CD4-positive, alpha-beta T cell treated with Interleukin-15 for 4 hours (primary cell): ENCODE data around the gene ARHGAP19.
"Not testable (repeated sequence)": the region's sequence is repeated elsewhere in the genome, so short reads cannot be mapped to it uniquely, and the experiment has no call there.

Experiments
- DNase-seq: peaks from one replicate; pipeline ENCODE4 v3.0.0-alpha.2; 2020; ENCODE audit warnings: low spot score

ARHGAP19 gene

GRCh38 chr10:97279121-97279815 lies 13.2 kb downstream of the ARHGAP19 start:
- DNase-seq = no peak

DNA sequence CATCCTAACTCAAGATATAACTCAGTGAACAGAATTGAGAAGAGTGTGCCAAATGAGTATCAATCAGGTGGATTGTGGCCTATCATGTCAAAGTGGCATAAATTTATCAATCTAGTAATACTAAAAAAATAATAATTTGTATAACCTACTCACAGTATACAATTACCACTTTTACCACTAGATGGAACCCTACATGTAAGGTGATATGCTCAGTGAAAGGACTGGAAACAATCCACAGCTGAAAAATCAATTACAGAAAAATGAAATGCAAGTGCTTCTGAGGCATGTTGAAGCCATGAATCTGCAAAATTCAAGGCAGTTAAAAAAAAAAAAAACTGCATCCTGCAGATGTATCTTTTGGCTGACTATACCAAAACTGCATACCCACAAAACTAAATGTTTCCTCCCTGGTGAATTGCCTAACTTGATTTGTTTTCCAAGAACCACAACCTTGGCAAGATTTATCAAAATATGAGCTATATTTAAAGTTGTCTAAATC lies 13.9 kb downstream of the ARHGAP19 start:
- DNase-seq = peak; percentile 46

GRCh38 chr10:97277551-97277950 lies 14.9 kb downstream of the ARHGAP19 start:
- DNase-seq = no peak

- DNase-seq = no peak
Observed at GRCh38 chr10:97274828-97275227, 17.6 kb downstream of the ARHGAP19 start.

DNA sequence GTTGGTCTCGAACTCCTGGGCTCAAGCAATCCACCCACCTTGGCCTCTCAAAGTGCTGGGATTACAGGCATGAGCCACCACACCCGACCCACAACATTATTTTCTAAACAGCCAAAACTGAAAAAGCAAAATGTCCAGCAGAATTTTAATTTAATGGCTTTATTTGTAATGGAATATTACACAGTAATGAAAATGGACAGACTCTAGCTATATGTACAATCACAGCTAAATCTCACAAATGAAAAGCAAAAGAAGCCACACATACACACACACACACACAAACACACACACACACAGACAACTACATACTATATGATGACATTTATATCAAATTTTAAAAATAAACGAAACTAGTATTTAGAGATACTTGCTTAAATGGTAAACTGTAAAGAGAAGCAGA lies 18.7 kb downstream of the ARHGAP19 start:
- DNase-seq = no peak

DNA sequence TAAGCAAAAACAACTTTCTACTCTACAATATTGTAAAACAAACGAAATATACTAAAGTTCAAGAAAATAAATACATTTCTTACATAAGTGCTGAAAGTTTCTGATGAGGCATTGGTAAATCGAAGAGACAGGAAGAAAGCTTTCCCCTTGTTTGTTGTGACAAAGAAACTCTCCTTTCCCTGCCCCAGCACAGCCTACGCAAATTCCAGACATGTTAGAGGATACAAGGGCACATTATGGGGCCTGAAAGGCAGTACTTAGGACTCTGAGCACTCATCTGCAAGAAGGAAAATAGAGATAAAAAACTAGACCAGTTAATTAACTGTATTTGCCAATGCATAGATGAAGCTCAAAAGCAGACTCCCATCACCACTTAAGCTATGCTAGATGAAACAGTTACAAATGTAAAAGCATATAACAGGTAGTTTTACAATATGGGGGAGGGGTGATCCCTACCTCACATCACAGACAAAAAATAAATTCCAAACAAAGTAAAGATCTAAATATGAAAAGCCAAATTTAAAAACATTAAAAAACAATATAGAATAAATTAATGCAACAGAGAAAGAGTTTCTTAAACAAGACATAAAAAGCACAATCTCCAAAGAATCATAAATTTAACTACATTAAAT lies 21.8 kb downstream of the ARHGAP19 start:
- no peak for DNase-seq

- DNase-seq = no peak
Observed at GRCh38 chr10:97267671-97268070, 24.8 kb downstream of the ARHGAP19 start.

- not testable (repeated sequence) for DNase-seq
Observed at GRCh38 chr10:97265095-97265494, 27.3 kb downstream of the ARHGAP19 start.

DNA sequence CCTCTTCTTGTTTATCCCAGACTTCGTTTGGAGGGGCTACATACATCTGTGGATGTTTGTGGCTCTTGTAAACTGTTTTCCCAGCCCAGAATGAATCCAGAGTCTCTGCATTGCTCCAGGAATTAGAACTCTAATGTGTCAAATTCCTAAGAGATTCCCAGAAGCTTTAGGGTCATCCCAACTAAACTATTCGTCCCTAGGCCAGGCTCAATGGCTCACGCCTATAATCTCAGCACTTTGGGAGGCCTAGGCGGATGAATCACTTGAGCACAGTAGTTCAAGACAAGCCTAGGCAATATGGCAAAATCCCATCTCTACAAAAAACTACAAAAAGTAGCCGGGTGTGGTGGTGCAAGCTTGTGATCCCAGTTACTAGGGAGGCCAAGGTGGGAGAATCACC lies 28.5 kb downstream of the ARHGAP19 start:
- DNase-seq = no peak

GRCh38 chr10:97261656-97262055 lies 30.8 kb downstream of the ARHGAP19 start:
- DNase-seq = no peak

- DNase-seq = no peak
Observed at GRCh38 chr10:97261183-97261582, 31.3 kb downstream of the ARHGAP19 start.

GRCh38 chr10:97259119-97259518 lies 33.3 kb downstream of the ARHGAP19 start:
- no peak for DNase-seq

GRCh38 chr10:97256356-97256755 lies 36.1 kb downstream of the ARHGAP19 start:
- DNase-seq = no peak

- no peak for DNase-seq
Observed at GRCh38 chr10:97255512-97256293, 36.7 kb downstream of the ARHGAP19 start.

DNA sequence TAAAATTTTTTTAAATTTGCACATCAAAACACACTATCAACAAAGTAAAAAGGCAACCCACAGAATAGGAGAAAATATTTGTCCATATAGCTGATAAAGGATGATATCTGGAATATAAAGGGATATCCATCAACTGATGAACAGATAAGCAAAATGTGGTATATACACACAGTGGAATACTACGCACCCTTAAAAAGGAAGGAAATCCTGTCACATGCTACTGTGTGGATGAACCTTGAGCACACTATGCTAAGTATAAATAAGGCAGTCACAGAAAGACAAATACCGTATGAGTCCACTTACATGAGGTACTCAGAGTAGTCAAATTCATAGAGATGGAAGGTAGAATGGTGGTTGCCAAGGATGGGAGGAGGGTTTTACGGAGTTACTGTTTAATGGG lies 37.7 kb downstream of the ARHGAP19 start:
- no peak for DNase-seq

- no peak for DNase-seq
Observed at GRCh38 chr10:97250952-97251351, 41.5 kb downstream of the ARHGAP19 start.

DNA sequence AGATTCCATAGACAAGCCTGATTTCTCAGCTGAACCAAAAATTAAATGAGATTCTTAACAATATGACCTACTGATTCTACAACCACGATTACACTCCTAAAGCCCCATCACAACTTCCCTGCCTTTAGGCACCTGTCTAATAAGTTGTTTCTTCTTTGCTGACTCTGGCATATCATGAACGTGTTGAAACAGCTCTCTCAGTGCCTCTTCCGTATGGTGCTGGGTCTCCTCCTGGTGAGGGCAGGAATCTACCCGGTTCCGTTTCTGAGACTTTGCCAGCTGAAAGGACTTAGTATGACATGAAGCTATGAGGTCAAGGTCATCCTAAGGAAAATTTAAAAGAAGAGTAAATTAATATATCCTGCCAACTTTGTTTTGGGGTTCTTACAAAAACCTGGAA lies 48.6 kb downstream of the ARHGAP19 start:
- DNase-seq = no peak

DNA sequence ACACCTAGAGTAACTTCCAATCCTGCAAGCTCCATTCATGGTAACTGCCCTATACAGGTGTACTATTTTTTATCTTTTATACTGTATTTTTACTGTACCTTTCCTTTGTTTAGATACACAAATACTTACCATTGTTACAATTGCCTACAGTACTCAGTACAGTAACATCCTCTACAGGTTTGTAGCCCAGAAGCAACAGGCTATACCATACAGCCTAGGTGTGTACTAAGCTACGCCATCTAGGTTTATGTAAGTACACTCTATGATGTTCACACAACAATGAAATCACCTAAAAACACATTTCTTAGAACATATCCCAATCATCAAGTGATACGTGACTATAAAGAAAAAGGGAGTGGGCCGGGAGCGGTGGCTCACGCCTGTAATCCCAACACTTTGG lies 53.6 kb downstream of the ARHGAP19 start:
- no peak for DNase-seq

- DNase-seq = no peak
Observed at GRCh38 chr10:97235353-97235752, 57.1 kb downstream of the ARHGAP19 start.

GRCh38 chr10:97234400-97234799 lies 58.0 kb downstream of the ARHGAP19 start:
- peak; percentile 13 for DNase-seq

- no peak for DNase-seq
Observed at GRCh38 chr10:97230146-97230545, 62.3 kb downstream of the ARHGAP19 start.

GRCh38 chr10:97229322-97230015 lies 63.0 kb downstream of the ARHGAP19 start:
- no peak for DNase-seq
